Raji (cell line): ENCODE measurements around the gene VWA2.

Experiments
- POLR2A ChIP-seq: IDR thresholded peaks from 2 replicates; pipeline ENCODE4 v1.6.1; 2011; ENCODE audit warnings: low read depth, low read length, control low read depth; ENCODE audit not compliant: insufficient read depth

VWA2 gene

GRCh38 chr10:114281006-114281405 is 42.0 kb downstream of the VWA2 start:
- no peak for TF ChIP-seq POLR2A

- TF ChIP-seq POLR2A: no peak
Measured at GRCh38 chr10:114281461-114281860, 42.4 kb downstream of the VWA2 start.

GRCh38 chr10:114282526-114282925 is 43.5 kb downstream of the VWA2 start:
- TF ChIP-seq POLR2A: no peak

- no peak for TF ChIP-seq POLR2A
Measured at GRCh38 chr10:114283091-114283490, 44.0 kb downstream of the VWA2 start.

- TF ChIP-seq POLR2A: no peak
Measured at GRCh38 chr10:114283535-114284234, 44.6 kb downstream of the VWA2 start.

GRCh38 chr10:114284346-114285071 is 45.5 kb downstream of the VWA2 start:
- no peak for TF ChIP-seq POLR2A

- TF ChIP-seq POLR2A: no peak
Measured at GRCh38 chr10:114285961-114286441, 46.9 kb downstream of the VWA2 start.

GRCh38 chr10:114286921-114287320 is 47.9 kb downstream of the VWA2 start:
- no peak for TF ChIP-seq POLR2A

GRCh38 chr10:114288424-114289095 is 49.5 kb downstream of the VWA2 start:
- no peak for TF ChIP-seq POLR2A

- no peak for TF ChIP-seq POLR2A
Measured at GRCh38 chr10:114289096-114289436, 50.0 kb downstream of the VWA2 start.

GRCh38 chr10:114290038-114290437 is 51.0 kb downstream of the VWA2 start:
- no peak for TF ChIP-seq POLR2A

GRCh38 chr10:114291076-114291475 is 52.0 kb downstream of the VWA2 start:
- TF ChIP-seq POLR2A: no peak

- no peak for TF ChIP-seq POLR2A
Measured at GRCh38 chr10:114291516-114291915, 52.5 kb downstream of the VWA2 start.

- TF ChIP-seq POLR2A: no peak
Measured at GRCh38 chr10:114293075-114293474, 54.0 kb downstream of the VWA2 start.

GRCh38 chr10:114294549-114294948 is 55.5 kb downstream of the VWA2 start:
- TF ChIP-seq POLR2A: no peak

- no peak for TF ChIP-seq POLR2A
Measured at GRCh38 chr10:114295393-114295792, 56.3 kb downstream of the VWA2 start.
